Parathyroid adenoma (tissue), 2 donors: ENCODE measurements around the gene KLRF1.

Experiments
- H2AFZ ChIP-seq: fragments of 300-600 bp; sonication (generic); one replicate; pipeline ENCODE4 v1.7.0; 2017; ENCODE audit warnings: antibody characterized with exemption, mild to moderate bottlenecking
- H3K27ac ChIP-seq: fragments of 300-600 bp; sonication (generic); one replicate; pipeline ENCODE4 v1.7.0; 2017
- H3K27me3 ChIP-seq: fragments of 300-600 bp; sonication (generic); one replicate; pipeline ENCODE4 v1.7.0; 2017; ENCODE audit warnings: low read length; ENCODE audit not compliant: control insufficient read depth, insufficient read depth
- H3K36me3 ChIP-seq: fragments of 300-600 bp; sonication (generic); one replicate; pipeline ENCODE4 v1.7.0; 2017; ENCODE audit warnings: low read length; ENCODE audit not compliant: control insufficient read depth, insufficient read depth
- H3K4me1 ChIP-seq: fragments of 300-600 bp; sonication (generic); one replicate; pipeline ENCODE4 v1.7.0; 2017; ENCODE audit warnings: control low read depth
- H3K4me2 ChIP-seq: fragments of 300-600 bp; sonication (generic); one replicate; pipeline ENCODE4 v1.7.0; 2017; ENCODE audit warnings: low read length
- H3K4me3 ChIP-seq: fragments of 300-600 bp; sonication (generic); one replicate; pipeline ENCODE4 v1.7.0; 2017; ENCODE audit warnings: low read depth, low read length
- H3K79me2 ChIP-seq: fragments of 300-600 bp; sonication (generic); one replicate; pipeline ENCODE4 v1.7.0; 2017; ENCODE audit warnings: control low read depth
- H3K9ac ChIP-seq: fragments of 300-600 bp; sonication (generic); one replicate; pipeline ENCODE4 v1.7.0; 2017; ENCODE audit warnings: mild to moderate bottlenecking
- H3K9me3 ChIP-seq: fragments of 300-600 bp; sonication (generic); one replicate; pipeline ENCODE4 v1.7.0; 2017; ENCODE audit warnings: low read length; ENCODE audit not compliant: control insufficient read depth
- TF ChIP-seq, protein P1 (sequence below): fragments of 300-600 bp; sonication (generic); IDR thresholded peaks from one replicate; pipeline ENCODE4 v1.7.0; 2017; ENCODE audit warnings: antibody characterized with exemption, mild to moderate bottlenecking
- donor health status: primary hyperparathyroidism.

Gene KLRF1

DNA sequence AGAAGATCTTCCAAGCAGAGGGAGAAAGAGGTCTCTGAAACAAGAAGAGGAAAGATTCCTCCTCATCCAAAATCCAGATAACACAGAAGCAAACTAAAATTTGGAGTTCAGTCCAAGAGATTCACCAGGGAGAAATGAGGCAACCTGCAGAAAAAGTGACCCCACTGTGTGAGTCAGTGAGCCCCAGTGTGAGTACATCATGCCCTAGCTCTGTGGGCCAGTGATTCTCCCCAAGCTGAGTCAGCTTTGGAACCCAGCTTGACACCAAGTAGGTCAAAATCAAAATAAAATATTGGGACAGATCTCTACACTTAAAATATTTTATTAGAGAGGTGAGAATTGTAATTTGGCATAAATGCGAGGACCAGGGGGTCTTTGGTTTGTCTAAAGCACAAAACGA, 24.6 kb downstream of the KLRF1 start:
- Histone ChIP-seq H3K4me1 (no peaks in the 10 kb centered on the region), H3K9me3 (no peaks in the 10 kb centered on the region), H3K36me3 (no peaks in the 10 kb centered on the region), H2AFZ (no peak overlapping the region), H3K4me3 (no peak overlapping the region), H3K4me2 (no peak overlapping the region), H3K79me2 (no peaks in the 10 kb centered on the region), H3K27me3 (no peaks in the 10 kb centered on the region), H3K9ac (no peak overlapping the region), H3K27ac (no peak overlapping the region)
- TF ChIP-seq, protein P1, sequence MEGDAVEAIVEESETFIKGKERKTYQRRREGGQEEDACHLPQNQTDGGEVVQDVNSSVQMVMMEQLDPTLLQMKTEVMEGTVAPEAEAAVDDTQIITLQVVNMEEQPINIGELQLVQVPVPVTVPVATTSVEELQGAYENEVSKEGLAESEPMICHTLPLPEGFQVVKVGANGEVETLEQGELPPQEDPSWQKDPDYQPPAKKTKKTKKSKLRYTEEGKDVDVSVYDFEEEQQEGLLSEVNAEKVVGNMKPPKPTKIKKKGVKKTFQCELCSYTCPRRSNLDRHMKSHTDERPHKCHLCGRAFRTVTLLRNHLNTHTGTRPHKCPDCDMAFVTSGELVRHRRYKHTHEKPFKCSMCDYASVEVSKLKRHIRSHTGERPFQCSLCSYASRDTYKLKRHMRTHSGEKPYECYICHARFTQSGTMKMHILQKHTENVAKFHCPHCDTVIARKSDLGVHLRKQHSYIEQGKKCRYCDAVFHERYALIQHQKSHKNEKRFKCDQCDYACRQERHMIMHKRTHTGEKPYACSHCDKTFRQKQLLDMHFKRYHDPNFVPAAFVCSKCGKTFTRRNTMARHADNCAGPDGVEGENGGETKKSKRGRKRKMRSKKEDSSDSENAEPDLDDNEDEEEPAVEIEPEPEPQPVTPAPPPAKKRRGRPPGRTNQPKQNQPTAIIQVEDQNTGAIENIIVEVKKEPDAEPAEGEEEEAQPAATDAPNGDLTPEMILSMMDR = no peak

DNA sequence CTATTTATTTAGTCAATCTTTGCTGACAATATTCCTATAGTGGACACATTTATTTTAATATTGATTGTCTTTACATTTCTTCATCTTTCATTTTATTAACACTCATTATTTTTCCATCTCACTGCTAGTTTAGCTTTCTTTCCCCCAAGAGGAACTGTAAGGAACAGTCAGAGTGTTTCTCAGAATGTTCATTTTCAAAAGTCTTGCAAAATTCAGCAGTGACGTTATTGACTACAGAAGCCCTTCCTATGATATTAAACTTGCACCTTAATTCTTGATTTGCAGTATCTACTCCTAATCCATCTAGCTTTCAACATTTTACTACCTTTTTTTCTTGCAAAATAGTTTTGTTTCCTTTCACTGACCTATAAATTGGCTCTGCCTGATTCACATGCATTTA, 28.9 kb downstream of the KLRF1 start:
- Histone ChIP-seq H3K9me3 (no peaks in the 10 kb centered on the region), H3K79me2 (no peaks in the 10 kb centered on the region), H3K4me3 (no peak overlapping the region), H3K27ac (no peak overlapping the region), H3K27me3 (no peaks in the 10 kb centered on the region), H3K4me1 (no peaks in the 10 kb centered on the region), H2AFZ (no peak overlapping the region), H3K9ac (no peak overlapping the region), H3K36me3 (no peaks in the 10 kb centered on the region), H3K4me2 (no peak overlapping the region)
- TF ChIP-seq, protein P1 = no peak

DNA sequence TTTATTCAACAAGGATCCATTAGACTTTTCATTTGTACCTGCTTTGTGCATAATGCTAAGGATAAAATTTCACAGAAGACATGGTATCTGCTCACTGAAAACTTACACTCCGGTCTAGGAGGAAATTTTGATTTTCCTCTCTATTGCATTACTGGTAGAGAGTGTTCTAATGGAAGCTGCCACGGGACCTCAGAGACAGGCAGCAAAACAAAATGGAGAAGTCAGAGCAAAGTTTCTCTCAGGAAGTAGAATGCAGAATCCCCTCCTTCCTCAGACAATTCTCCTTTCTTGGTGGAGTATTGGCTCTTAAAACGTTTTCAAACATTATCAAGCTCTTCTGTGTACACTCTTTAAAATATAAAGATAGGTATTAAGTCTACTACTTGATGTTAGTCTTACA, 29.6 kb downstream of the KLRF1 start:
- Histone ChIP-seq H3K9me3 (no peaks in the 10 kb centered on the region), H3K9ac (no peak overlapping the region), H3K4me3 (no peak overlapping the region), H3K27me3 (no peaks in the 10 kb centered on the region), H2AFZ (no peak overlapping the region), H3K36me3 (no peaks in the 10 kb centered on the region), H3K79me2 (no peaks in the 10 kb centered on the region), H3K27ac (no peak overlapping the region), H3K4me2 (no peak overlapping the region), H3K4me1 (no peaks in the 10 kb centered on the region)
- TF ChIP-seq, protein P1 = no peak

DNA sequence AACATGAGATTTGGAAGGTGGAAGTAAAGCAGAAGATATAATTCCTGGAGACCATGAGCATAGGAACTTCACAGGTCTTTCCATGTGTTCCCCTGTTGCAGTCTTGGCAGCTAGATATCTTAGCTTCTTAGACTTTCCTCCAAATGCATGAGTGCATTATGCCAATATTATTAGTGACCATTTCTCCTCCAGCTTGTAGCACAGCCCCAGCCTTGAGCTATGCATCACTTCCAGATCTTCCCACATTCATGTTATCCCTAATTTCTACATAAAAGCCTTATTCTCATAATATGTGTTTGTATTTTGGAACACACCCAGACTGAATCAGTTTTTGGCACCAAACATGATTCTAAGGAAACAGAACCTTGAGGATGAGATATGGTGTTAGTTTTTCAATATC, 30.9 kb downstream of the KLRF1 start:
- no peaks in the 10 kb centered on the region for H3K9me3 ChIP-seq
- H3K27me3 ChIP-seq = no peaks in the 10 kb centered on the region
- no peak overlapping the region for H3K27ac ChIP-seq
- no peaks in the 10 kb centered on the region for H3K36me3 ChIP-seq
- TF ChIP-seq, protein P1 = no peak
- no peak overlapping the region for H2AFZ ChIP-seq
- H3K4me2 ChIP-seq = no peak overlapping the region
- H3K4me3 ChIP-seq = no peak overlapping the region
- H3K4me1 ChIP-seq = no peaks in the 10 kb centered on the region
- no peaks in the 10 kb centered on the region for H3K79me2 ChIP-seq
- no peak overlapping the region for H3K9ac ChIP-seq

DNA sequence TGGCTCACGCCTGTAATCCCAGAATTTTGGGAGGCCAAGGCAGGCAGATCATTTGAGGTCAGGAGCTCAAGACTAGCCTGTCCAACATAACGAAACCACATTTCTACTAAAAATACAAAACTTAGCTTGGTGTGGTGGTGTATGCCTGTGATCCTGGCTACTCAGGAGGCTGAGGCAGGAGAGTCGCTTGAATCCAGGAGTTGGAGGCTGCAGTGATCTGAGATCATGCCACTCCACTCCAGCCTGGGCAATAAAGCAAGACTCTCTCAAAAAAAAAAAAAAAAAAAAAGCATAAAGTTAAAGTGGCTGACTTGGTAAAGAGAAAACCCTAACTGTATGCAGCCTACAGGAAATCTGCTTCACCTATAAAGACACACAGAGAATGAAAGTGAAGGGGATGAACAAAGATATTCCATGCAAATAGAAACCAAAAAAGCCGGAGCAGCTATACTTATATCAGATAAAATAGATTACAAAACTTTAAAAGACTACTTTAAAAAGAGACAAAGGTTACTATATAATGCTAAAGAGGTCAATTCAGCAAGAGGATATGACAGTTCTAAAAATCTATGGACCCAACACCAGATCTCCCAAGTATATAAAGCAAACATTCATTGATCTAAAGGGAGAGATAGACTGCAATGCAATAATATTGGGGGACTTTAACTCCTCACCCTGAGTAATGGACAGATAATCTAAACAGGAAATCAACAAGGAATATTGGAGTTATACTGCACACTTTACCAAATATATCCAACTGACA, 37.8 kb downstream of the KLRF1 start:
- Histone ChIP-seq H3K27ac (no peak overlapping the region), H3K9me3 (no peaks in the 10 kb centered on the region), H3K4me3 (peak overlapping the region; percentile 5), H3K4me2 (peak overlapping the region; percentile 30), H3K79me2 (no peaks in the 10 kb centered on the region), H2AFZ (no peak overlapping the region), H3K4me1 (no peaks in the 10 kb centered on the region), H3K36me3 (no peaks in the 10 kb centered on the region), H3K9ac (no peak overlapping the region), H3K27me3 (no peaks in the 10 kb centered on the region)
- TF ChIP-seq, protein P1 = no peak
